Measurements from ENCODE around the gene UTP14C. TPM values are rescaled to one million over a fixed set of nuclear protein-coding genes. Genes with fewer than 3 reads are reported as not detected.

Gene UTP14C
- total and polyA plus RNA-seq, 2 of the 13 experiments (the other 11 are each of a cell fraction or from before 2014, with no cell fraction given) = 8.8 to 12.2 TPM

- TF ChIP-seq ZBTB40 (IDR thresholded peaks at IDR 0.05) (no peak), ZBTB40 (CRISPR knock-in tag; IDR thresholded peaks at IDR 0.05) (peak; percentile 64), E2F1 (CRISPR knock-in tag; IDR thresholded peaks at IDR 0.05) (peak; percentile 82; the same call in 1 of the 2 replicates), PATZ1 (CRISPR knock-in tag; IDR thresholded peaks at IDR 0.05) (peak; percentile 99), CCAR2 (optimal IDR thresholded peaks at IDR 0.05; ENCODE audit: low read depth, low read length) (no peak), ISL2 (CRISPR knock-in tag; IDR thresholded peaks at IDR 0.05) (peak; percentile 90)
- TF ChIP-seq, protein P1, sequence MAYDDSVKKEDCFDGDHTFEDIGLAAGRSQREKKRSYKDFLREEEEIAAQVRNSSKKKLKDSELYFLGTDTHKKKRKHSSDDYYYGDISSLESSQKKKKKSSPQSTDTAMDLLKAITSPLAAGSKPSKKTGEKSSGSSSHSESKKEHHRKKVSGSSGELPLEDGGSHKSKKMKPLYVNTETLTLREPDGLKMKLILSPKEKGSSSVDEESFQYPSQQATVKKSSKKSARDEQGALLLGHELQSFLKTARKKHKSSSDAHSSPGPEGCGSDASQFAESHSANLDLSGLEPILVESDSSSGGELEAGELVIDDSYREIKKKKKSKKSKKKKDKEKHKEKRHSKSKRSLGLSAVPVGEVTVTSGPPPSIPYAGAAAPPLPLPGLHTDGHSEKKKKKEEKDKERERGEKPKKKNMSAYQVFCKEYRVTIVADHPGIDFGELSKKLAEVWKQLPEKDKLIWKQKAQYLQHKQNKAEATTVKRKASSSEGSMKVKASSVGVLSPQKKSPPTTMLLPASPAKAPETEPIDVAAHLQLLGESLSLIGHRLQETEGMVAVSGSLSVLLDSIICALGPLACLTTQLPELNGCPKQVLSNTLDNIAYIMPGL (CRISPR knock-in tag; IDR thresholded peaks at IDR 0.05; ENCODE audit: borderline replicate concordance in 1 of 2, low read depth in 1 of 2) = peak; percentile 83 to 90
- TF ChIP-seq, protein P2, sequence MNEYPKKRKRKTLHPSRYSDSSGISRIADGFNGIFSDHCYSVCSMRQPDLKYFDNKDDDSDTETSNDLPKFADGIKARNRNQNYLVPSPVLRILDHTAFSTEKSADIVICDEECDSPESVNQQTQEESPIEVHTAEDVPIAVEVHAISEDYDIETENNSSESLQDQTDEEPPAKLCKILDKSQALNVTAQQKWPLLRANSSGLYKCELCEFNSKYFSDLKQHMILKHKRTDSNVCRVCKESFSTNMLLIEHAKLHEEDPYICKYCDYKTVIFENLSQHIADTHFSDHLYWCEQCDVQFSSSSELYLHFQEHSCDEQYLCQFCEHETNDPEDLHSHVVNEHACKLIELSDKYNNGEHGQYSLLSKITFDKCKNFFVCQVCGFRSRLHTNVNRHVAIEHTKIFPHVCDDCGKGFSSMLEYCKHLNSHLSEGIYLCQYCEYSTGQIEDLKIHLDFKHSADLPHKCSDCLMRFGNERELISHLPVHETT (CRISPR knock-in tag; conservative IDR thresholded peaks at IDR 0.05) = peak; percentile 86
Measured at GRCh38 chr13:52011632-52012511, 12.6 kb upstream of the UTP14C start, which contains the start of gene ALG11 (continued).
